ENCODE results near the gene C19orf33.

Gene C19orf33

DNA sequence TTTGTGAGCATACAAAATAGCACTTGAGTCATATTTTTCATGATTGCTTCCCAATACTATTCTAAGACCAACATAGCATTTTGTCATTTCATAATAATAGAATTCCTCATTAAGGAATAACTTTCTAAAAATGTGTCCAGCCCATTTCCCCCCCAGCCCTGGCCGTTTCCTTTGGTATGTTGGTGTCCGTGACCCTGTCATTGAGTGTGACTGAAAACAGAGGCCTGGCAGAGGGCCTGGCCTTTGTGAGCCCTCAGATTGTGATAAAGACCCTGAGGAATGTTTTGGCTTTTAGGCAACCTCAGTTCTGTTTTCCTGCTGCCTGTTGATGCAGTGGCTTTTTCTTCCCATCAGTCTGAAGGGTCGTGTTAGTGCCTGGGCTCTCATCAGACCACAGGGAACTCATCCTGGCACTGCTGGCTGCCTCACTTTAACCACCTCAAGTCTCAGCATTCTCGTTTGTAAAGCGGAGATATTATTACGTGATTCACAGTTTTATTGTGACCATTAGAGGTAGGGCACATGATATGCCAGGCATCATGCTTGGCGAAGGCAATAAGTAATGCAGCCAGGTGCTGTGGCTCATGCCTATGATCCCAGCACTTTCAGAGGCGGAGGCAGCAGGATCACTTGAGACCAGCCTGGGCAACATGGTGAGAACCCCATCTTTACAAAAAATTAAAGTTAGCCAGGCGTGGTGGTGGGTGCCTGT, 25.9 kb upstream of the C19orf33 start:
- FAIRE-seq, result no peak
- no peak for DNase-seq (ENCODE audit: extremely low spot score, insufficient read length, low read depth)

DNA sequence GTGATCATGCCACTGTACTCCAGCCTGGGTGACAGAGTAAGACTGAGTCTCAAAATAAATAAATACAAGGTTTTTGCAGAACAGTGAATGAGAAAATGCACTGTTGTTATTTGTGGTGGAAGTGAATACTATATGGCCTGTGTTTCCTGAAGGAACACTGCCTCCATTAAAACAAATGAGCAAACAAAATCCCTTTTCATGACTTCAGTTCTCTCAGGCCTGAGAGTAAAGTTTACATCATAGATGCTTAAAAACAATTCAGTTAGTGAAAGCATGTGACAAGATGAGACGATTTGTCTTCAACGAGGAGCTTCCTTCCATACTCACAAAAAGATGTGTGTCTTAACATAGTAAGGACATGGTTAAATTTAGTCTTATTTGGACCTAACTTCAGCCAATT, 25.3 kb upstream of the C19orf33 start:
- no peak for DNase-seq (ENCODE audit: extremely low spot score, insufficient read length, low read depth)
- no peak for FAIRE-seq

DNA sequence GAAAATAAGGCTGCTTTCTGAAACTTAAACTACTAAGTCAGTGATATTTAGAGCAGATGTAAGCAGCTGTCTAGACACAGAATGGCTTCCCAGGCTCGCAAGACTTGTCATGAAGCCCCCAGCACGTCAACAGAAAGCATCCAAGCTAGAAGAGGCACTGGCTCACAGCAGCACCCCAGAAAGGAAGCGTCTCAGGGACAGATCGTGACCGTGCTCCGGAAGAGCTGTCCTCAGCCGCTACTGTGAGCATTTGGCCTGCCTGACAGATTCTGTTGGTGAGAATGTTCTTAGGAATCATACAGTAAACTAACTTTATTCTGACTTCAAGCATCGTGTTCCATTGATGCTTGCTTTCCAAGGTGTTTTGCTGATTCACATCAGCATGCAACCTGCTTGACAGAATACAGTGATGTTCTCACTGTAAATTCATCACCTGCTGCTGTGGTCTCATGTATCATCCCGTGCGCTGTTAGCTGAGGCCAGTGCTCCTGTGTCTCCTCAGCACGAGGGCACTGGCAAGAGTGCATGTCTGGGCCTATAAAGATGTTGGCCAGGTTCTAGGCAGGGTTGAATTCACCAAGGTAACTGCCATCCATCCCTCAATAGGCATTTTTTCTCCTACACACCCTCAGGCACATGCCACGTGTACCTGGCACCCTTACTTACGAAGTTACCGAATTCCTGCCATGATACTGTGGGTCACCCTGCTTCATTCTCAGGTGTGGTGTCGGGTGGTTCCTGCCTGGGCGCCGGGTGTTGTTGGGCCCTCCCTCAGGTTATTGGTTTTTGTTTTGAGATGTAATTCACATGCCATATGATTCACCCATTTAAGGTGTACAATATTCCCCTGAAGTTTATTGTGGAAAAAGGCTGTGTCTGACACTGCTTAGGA, 23.8 kb upstream of the C19orf33 start:
- DNase-seq (ENCODE audit: extremely low spot score, insufficient read length, low read depth) (no peak), FAIRE-seq (no peak)

DNA sequence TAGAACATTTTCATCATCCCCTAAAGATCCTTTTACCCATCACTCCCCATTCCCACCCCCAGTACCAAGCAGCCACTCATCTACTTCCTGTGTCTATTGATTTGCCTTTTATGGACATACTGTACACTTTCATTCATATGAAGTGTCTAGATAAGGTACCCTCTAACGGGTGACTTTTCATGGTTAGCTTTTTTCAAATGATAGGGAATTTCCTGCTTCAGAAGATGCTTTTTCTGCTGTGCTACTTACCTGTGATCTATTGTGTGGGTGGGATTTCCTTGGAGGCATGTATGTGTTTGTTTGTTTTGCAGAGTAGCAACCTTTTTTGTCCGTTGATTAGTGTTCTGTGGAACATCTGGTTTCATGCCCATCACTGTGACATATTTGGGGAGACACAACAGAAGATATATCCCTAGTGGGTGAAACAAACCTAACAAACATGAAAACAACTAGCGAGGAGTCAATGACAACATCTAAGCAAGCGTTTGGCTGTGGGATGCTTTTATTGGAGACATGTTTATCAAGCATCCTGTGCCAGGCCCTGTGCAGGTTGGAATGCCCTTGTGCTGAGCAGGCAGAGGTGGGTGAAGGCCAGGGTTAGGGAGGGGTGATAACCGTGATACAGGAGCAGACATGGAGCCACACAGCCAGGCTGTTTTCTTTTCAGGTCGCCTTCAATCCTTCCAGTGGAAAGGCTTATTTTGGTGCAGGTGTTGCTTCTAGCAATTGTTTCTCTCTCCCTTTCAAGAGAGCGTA, 22.1 kb upstream of the C19orf33 start:
- DNase-seq (ENCODE audit: extremely low spot score, insufficient read length, low read depth), result no peak
- no peak for FAIRE-seq

DNA sequence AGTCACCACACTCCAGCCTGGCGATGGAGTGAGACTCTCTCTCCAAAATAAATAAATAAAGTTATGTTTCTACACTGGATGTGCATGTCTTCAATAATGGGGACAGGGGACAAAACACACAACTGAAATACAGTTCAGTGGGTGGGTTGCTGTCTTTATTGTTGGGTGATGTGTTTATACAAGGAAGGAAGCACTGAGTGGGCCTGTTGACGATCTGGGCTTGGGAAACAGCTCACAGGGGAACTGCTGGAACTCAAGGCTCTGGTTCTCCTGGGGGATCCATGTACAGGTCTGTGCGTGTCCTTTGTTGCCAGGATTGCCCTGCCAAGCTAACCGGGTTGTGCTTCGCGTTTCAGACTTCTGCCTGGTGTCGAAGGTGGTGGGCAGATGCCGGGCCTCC, 20.8 kb upstream of the C19orf33 start:
- DNase-seq (ENCODE audit: extremely low spot score, insufficient read length, low read depth) (no peak), FAIRE-seq (no peak)

DNA sequence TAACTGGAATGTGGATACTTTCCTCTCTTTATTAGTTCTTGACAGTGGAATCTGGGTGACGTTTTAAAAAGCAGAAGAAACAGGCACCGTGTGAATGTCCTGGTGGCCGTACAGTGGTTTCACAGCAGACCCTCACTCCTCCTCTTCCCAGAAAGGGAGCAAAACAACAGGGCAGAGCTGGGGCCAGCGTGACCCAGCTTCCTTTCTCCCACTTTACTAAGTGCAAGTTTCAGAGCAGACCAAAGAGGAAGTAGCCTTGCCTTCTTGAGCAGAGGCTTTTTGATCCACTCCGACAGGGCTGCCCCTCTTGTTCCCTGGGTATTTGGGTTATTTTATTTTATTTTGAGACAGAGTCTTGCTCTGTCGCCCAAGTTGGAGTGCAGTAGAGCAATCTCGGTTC, 19.6 kb upstream of the C19orf33 start:
- peak; percentile 52 for FAIRE-seq

DNA sequence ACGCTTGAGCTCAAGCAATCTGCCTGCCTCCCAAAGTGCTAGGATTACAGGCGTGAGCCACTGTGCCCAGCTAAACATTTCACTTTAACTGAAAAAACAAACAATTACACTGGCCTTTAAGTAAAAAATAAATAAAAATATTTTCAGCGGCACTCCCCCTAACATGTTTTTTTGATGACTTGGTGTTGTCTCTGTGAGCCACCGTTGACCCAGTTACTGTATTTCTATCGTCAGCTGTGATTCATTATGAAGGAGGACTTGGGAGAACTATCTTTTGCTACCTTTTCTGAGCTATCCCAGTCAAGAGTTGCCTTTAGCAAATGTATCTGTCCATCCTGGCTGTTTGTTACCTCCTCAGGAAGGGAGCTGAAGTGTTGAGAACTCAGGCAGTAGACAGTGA, 18.5 kb upstream of the C19orf33 start:
- DNase-seq (ENCODE audit: extremely low spot score, insufficient read length, low read depth) (no peak), FAIRE-seq (no peak)

More for the DNA sequence above, 19.6 kb upstream of the C19orf33 start:
- no peak for DNase-seq (ENCODE audit: extremely low spot score, insufficient read length, low read depth)

DNA sequence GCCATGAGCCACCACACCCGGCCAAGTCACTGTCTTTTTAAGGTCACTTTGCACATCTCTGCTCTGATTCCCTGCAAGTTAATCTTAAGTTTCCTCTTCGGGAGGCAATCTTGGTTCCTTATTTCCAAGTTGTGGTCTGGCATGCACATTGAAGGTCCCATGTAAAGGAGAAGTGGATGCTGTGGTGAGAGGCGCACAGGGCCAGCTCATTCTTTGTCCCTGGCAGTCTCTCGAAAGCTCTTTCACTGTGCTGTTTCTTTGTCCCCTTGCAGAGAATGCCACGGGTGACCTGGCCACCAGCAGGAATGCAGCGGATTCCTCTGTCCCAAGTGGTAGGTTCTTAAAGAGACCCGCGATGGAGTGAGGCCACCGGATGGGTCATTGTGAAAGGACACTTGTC, 16.4 kb upstream of the C19orf33 start:
- DNase-seq (ENCODE audit: extremely low spot score, insufficient read length, low read depth) (no peak), FAIRE-seq (no peak)

DNA sequence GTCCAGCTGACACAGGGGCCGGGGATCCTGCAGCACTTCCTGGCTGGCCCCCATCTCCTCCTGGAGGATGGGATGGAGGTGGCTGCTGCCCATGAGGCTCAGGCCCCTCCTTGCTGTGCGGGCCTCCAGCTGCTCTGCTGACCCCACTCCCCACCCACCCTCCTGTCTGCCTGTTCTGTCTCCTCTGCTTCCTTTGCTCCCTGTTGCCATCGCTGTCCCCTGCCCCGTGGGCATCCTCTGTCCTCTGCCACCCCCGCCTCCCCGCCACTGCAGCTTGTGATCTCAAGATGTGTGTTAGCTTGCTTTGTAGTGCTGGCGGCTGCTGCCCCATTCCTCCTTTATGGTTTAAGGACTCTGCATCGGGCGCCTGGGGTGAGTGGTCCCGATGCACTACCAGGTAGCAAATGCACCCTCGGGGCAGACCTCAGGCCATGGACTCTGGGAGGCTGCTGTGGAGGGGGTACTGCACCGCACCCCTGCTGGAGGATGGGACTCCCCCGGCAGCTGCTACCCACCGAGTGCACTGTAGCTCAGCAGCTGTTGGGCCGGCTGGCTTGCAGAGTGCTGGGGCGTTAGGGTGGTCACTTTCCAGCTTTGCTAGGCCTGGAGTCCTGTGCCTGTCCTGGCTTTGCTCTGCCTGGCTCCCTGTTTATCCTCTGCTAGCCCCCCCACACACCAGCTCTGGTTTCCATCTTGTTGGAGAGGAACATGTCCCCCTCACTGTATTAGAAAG, 15.8 kb upstream of the C19orf33 start:
- DNase-seq (ENCODE audit: extremely low spot score, insufficient read length, low read depth) (no peak), FAIRE-seq (no peak)

DNA sequence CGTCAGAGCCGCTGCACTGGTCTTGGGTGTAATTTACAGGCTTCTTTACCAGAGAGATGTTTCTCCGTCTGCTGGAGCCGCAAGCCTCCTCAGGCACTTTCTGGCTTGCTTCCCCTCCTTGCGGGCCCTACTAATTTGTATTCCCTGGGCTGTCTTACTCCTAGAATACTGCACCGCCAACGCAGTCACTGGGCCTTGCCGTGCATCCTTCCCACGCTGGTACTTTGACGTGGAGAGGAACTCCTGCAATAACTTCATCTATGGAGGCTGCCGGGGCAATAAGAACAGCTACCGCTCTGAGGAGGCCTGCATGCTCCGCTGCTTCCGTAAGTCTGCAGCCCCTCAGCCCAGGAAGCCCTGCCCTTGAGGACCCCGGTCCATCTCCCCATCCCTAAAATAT, 14.1 kb upstream of the C19orf33 start:
- DNase-seq (ENCODE audit: extremely low spot score, insufficient read length, low read depth), result no peak
- FAIRE-seq, result no peak

DNA sequence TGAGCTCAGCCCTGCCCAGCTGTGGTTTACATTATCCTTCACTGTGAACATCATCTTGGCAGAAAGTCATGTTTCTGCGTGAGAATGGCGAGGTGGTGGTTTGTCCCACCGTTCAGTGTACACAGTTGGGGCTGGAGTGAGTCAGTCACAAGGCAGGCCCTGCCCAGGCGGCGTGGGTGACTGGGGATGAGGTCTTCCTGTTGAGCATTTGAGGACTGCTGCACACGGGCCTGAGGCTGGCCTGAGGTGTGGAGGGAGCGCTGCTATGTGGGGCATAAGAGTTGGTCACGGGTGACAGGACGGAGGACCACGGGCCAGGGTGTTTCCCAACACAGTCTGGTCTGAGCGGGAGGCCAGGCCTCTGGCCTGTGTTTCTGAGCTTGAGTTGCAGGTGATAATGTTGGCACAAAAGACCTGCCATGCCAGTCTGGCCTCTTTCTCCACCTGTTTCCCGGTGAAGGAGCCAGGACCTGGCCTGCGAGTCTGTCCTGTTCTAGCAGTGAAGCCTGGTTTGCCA, 13.4 kb upstream of the C19orf33 start:
- DNase-seq (ENCODE audit: extremely low spot score, insufficient read length, low read depth) (no peak), FAIRE-seq (no peak)

DNA sequence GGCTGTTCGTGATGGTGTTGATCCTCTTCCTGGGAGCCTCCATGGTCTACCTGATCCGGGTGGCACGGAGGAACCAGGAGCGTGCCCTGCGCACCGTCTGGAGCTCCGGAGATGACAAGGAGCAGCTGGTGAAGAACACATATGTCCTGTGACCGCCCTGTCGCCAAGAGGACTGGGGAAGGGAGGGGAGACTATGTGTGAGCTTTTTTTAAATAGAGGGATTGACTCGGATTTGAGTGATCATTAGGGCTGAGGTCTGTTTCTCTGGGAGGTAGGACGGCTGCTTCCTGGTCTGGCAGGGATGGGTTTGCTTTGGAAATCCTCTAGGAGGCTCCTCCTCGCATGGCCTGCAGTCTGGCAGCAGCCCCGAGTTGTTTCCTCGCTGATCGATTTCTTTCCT, 12.2 kb upstream of the C19orf33 start:
- FAIRE-seq (no peak), DNase-seq (ENCODE audit: extremely low spot score, insufficient read length, low read depth) (no peak)

DNA sequence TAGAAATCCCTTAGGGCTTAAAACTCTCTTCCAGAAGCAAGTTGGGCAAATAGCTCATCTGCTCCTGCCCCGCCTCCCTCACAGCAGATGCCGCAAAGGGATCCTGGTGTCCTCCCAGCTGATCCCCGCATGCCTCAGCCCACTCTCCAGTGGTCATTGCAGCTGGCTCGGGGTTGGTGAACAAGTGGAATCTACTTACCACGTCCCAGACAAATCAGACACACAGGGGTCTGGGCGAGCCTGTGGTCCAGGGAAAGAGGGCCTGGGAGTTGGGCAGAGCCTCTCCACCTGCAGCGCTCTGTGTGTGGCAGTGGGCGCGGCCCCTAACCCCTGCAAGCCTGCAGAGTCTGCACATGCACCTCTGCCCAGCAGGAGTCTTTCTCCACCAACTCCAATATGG, 10.8 kb upstream of the C19orf33 start:
- FAIRE-seq (no peak), DNase-seq (ENCODE audit: extremely low spot score, insufficient read length, low read depth) (no peak)

DNA sequence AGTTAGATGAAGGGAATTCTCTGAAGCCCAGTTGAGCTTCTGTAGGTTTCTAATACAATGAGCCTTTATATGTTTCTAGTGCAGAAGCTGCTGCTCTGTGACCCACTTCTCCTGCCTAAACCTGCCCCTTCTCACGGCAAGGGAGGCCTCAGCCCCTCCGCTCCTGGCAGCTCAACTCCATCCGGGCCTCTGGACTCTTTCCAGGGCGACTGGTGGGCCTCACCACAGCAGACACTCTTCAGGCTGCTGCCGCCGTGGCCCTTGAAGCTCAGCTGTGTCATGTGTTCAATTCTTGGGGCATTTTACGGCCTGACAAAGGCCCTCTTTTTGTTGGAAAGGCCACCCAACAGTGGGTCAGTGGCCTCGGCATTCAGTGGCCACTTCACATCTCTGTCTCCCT, 10.0 kb upstream of the C19orf33 start:
- DNase-seq (ENCODE audit: extremely low spot score, insufficient read length, low read depth) (no peak), FAIRE-seq (no peak)

DNA sequence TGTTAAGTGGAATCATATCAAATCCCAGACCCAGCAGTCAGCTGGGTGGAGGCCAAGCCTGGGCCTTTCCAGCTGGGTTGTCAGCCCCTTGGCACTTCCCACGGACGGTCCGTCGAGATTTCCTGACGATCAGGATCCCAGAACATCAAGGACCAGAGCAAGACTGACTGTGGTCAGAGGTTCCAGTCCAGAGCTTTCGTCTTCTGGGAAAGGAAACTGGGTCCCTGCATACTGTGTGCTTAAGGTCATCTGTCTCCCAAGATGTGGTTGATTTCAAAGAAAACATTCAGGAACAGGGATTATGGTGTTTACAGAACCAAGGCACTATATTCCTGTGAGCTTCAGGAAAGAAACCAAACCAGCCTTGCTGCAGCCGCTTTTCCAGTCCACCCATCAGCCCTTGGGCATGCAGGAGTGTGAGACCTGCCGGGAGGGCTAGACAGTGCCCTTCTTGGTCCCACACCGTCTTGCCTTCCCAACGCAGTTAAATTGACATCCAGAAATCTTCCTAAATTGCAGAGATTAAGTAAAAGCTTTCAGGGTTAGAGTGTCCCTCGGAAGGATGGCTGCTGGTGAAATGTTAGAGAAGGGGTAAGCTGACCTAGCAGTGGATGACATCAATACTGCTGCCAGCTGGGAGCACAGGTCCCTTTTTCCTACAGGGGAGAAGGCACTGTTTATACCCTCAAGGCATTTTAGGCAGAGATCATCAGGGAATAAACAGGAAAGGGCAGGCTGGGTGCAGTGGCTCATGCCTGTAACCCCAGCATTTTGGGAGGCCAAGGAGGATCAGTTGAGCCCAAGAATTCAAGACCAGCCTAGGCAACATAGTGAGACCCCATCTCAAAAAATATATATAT, 5.0 kb upstream of the C19orf33 start:
- DNase-seq (ENCODE audit: extremely low spot score, insufficient read length, low read depth), result no peak
- FAIRE-seq, result no peak

DNA sequence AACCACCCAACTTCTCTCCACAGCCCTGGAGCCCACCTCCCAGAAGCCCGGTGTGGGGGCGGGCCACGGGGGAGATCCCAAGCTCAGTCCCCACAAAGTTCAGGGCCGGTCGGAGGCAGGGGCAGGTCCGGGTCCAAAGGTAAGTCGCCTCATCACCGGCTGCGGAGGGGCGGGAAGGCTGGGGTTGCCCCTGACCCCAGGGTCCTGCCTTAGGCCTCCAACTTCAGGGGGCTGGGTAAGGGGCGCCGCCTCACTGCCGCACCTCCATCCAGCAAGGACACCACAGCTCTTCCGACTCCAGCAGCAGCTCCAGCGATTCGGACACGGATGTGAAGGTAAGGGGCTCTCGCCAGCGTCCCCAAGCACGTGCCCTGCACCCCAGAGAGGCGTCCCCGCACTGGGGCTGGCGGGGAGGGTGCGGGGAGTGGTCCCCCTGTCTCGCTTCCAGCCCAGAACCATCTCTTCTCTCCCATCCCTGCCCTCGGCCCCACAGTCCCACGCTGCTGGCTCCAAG, 358 bp downstream of the C19orf33 start:
- DNase-seq (ENCODE audit: extremely low spot score, insufficient read length, low read depth) (no peak), FAIRE-seq (no peak)

DNA sequence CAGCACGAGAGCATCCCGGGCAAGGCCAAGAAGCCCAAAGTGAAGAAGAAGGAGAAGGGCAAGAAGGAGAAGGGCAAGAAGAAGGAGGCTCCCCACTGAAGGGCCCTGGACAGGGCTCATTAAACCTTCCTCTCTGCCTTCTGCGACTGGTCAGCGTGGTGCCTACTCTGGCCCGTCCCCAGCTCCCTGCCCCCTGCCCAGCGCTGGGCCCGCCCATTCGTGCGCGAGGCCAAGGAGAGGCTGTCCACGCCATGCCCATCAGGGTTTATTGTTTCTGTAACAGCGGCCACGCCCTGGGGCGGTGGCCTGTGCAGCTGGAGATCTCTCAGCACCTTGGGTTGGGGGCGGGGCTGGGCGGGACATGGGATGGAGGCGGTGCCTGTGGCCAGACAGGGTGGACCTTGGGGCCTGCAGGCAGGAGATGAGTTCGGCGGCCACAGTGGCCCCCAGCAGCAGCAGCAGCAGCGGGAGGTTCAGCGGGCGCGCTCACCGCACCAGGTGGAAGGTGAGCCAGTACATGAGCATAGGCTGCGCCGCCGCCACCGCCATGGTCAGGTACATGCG, 897 bp downstream of the C19orf33 start:
- FAIRE-seq, result no peak
- DNase-seq (ENCODE audit: extremely low spot score, insufficient read length, low read depth), result no peak

DNA sequence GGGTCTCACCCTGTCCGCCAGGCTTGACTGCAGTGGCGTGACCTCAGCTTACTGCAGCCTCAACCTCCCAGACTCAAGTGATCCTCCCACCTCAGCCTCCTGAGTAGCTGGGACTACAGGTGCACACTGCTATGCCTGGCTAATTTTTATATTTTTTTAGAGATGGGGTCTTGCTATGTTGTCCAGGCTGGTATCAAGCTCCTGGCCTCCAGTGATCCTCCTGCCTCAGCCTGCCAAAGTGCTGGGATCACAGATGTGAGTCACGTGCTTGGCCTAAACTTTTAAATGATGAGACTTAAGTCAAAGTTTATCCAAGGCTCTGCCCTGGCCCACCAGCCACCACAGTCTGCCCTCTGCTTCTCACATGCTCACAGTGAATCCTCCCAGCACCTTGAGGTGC, 2.2 kb downstream of the C19orf33 start:
- DNase-seq (ENCODE audit: extremely low spot score, insufficient read length, low read depth) (no peak), FAIRE-seq (no peak)

DNA sequence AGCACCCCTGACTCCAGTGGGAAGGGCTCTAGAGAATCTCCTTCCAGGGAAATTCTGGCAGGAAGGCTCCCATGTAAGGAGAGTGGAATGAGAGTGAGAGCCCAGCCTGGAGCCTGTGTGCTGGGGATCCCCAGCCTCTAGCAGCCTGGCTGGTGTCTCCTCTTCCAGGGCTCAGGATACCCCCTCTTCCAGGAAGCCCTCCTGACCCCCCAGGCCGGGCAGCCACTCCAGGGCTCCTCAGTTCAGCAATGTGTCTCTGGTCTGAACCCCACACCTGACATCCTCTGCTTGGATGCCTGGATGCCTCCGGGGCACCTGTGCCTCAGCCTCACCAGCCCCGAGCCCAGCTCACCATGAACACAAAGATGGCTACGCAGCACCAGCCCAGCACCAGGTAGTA, 3.0 kb downstream of the C19orf33 start:
- FAIRE-seq, result no peak
- DNase-seq (ENCODE audit: extremely low spot score, insufficient read length, low read depth), result no peak
